Activated naive CD4-positive, alpha-beta T cell treated with anti-CD3 and anti-CD28 coated beads, Interleukin-2, amount 10 ng/mL, durations not matched to agents 7 days and 5 days (primary cell): Measurements from ENCODE around the gene ADCY5.

Experiments used
- CTCF ChIA-PET: fragments of 350-600 bp; sonication (Branson Sonifier 250); formaldehyde crosslinking; loops from one replicate; lab custom pipeline; 2021; ENCODE audit warnings: antibody characterized with exemption; lab: Charles Lee
- DNase-seq: peaks from one replicate; pipeline ENCODE4 v3.0.0-alpha.2; 2020
- H3K27ac Mint-ChIP-seq: one replicate; pipeline ENCODE4 v1.8.0; 2021; ENCODE audit warnings: mild to moderate bottlenecking, moderate library complexity, mixed read lengths
- H3K27me3 Mint-ChIP-seq: one replicate; pipeline ENCODE4 v1.8.0; 2021; ENCODE audit warnings: mild to moderate bottlenecking, mixed read lengths
- H3K36me3 Mint-ChIP-seq: one replicate; pipeline ENCODE4 v1.8.0; 2021; ENCODE audit warnings: mixed read lengths
- H3K4me1 Mint-ChIP-seq: one replicate; pipeline ENCODE4 v1.8.0; 2021; ENCODE audit warnings: mixed read lengths
- H3K4me3 Mint-ChIP-seq: one replicate; pipeline ENCODE4 v1.8.0; 2021; ENCODE audit warnings: mild to moderate bottlenecking, moderate library complexity, mixed read lengths
- H3K9me3 Mint-ChIP-seq: one replicate; pipeline ENCODE4 v1.8.0; 2021; ENCODE audit warnings: mixed read lengths

ADCY5 gene

GRCh38 chr3:123447749-123448517 is 957 bp downstream of the ADCY5 start:
- Mint-ChIP-seq H3K4me3 (no peak overlapping the region), H3K27me3 (peaks cover 90% of the 10 kb centered on the region), H3K36me3 (no peaks in the 10 kb centered on the region), H3K9me3 (no peaks in the 10 kb centered on the region), H3K27ac (no peak overlapping the region), H3K4me1 (peaks cover 4% of the 10 kb centered on the region)
- CTCF ChIA-PET, result interaction anchor here (1.1 to 3.3 kb wide), 2 partner anchors 43 to 111 kb away, joined by 3 to 19 read pairs; no protein-coding TSS in a partner anchor
- DNase-seq, result peak; percentile 57

GRCh38 chr3:123447416-123447748 is 1.5 kb downstream of the ADCY5 start:
- no peak for DNase-seq
- peaks cover 4% of the 10 kb centered on the region for H3K4me1 Mint-ChIP-seq
- CTCF ChIA-PET, result interaction anchor here (1.1 to 3.3 kb wide), 4 partner anchors 43 to 112 kb away, joined by 3 to 19 read pairs (median 3); no protein-coding TSS in a partner anchor
- H3K4me3 Mint-ChIP-seq, result no peak overlapping the region
- no peaks in the 10 kb centered on the region for H3K36me3 Mint-ChIP-seq
- no peaks in the 10 kb centered on the region for H3K9me3 Mint-ChIP-seq
- peaks cover 94% of the 10 kb centered on the region for H3K27me3 Mint-ChIP-seq
- no peak overlapping the region for H3K27ac Mint-ChIP-seq

GRCh38 chr3:123446610-123447109 is 2.2 kb downstream of the ADCY5 start:
- Mint-ChIP-seq H3K27me3 (peaks cover 88% of the 10 kb centered on the region), H3K27ac (no peak overlapping the region), H3K36me3 (no peaks in the 10 kb centered on the region), H3K9me3 (no peaks in the 10 kb centered on the region), H3K4me1 (peaks cover 4% of the 10 kb centered on the region), H3K4me3 (peak overlapping the region; percentile 27)
- CTCF ChIA-PET, result interaction anchor here (1.1 to 3.3 kb wide), 4 partner anchors 44 to 113 kb away, joined by 3 to 19 read pairs (median 3); no protein-coding TSS in a partner anchor
- DNase-seq, result no peak

- H3K27ac Mint-ChIP-seq, result no peak overlapping the region
- CTCF ChIA-PET, result interaction anchor here (1.1 to 3.3 kb wide), 3 partner anchors 47 to 113 kb away, joined by 3 to 19 read pairs (median 3); no protein-coding TSS in a partner anchor
- H3K4me3 Mint-ChIP-seq, result no peak overlapping the region
- peaks cover 4% of the 10 kb centered on the region for H3K4me1 Mint-ChIP-seq
- no peaks in the 10 kb centered on the region for H3K36me3 Mint-ChIP-seq
- H3K27me3 Mint-ChIP-seq, result peaks cover 83% of the 10 kb centered on the region
- no peak for DNase-seq
- no peaks in the 10 kb centered on the region for H3K9me3 Mint-ChIP-seq
These were observed 2.7 kb downstream of the ADCY5 start for GRCh38 chr3:123446210-123446609.

- no peak overlapping the region for H3K27ac Mint-ChIP-seq
- no peak for DNase-seq
- H3K36me3 Mint-ChIP-seq, result no peaks in the 10 kb centered on the region
- CTCF ChIA-PET, result interaction anchor here (0.8 to 3.3 kb wide), 4 partner anchors 106 to 119 kb away, joined by 3 to 19 read pairs (median 4); no protein-coding TSS in a partner anchor
- H3K9me3 Mint-ChIP-seq, result no peaks in the 10 kb centered on the region
- no peak overlapping the region for H3K4me3 Mint-ChIP-seq
- peaks cover 79% of the 10 kb centered on the region for H3K27me3 Mint-ChIP-seq
- H3K4me1 Mint-ChIP-seq, result peaks cover 4% of the 10 kb centered on the region
These were observed 3.2 kb downstream of the ADCY5 start for GRCh38 chr3:123445702-123446101.

- no peak overlapping the region for H3K4me3 Mint-ChIP-seq
- CTCF ChIA-PET, result interaction anchor here (0.9 kb wide), 1 partner anchor 107 kb away, joined by 3 read pairs; no protein-coding TSS in a partner anchor
- no peak for DNase-seq
- no peaks in the 10 kb centered on the region for H3K36me3 Mint-ChIP-seq
- no peak overlapping the region for H3K27ac Mint-ChIP-seq
- H3K27me3 Mint-ChIP-seq, result peaks cover 74% of the 10 kb centered on the region
- H3K9me3 Mint-ChIP-seq, result no peaks in the 10 kb centered on the region
- H3K4me1 Mint-ChIP-seq, result peaks cover 2% of the 10 kb centered on the region
These were observed 4.1 kb downstream of the ADCY5 start for GRCh38 chr3:123444744-123445143.

- Mint-ChIP-seq H3K27ac (no peak overlapping the region), H3K4me1 (peaks cover 2% of the 10 kb centered on the region), H3K4me3 (no peak overlapping the region), H3K36me3 (no peaks in the 10 kb centered on the region), H3K9me3 (no peaks in the 10 kb centered on the region), H3K27me3 (peaks cover 67% of the 10 kb centered on the region)
- DNase-seq, result no peak
- CTCF ChIA-PET, result no interaction called here
These were observed 4.9 kb downstream of the ADCY5 start for GRCh38 chr3:123444023-123444422.

GRCh38 chr3:123442908-123443307 is 6.0 kb downstream of the ADCY5 start:
- peaks cover 56% of the 10 kb centered on the region for H3K27me3 Mint-ChIP-seq
- no peak for DNase-seq
- no peaks in the 10 kb centered on the region for H3K36me3 Mint-ChIP-seq
- no peak overlapping the region for H3K27ac Mint-ChIP-seq
- H3K9me3 Mint-ChIP-seq, result no peaks in the 10 kb centered on the region
- H3K4me3 Mint-ChIP-seq, result no peak overlapping the region
- H3K4me1 Mint-ChIP-seq, result peaks cover 2% of the 10 kb centered on the region
- CTCF ChIA-PET, result no interaction called here

- Mint-ChIP-seq H3K27ac (no peak overlapping the region), H3K4me1 (peaks cover 2% of the 10 kb centered on the region), H3K4me3 (no peak overlapping the region), H3K9me3 (no peaks in the 10 kb centered on the region), H3K27me3 (peaks cover 51% of the 10 kb centered on the region), H3K36me3 (no peaks in the 10 kb centered on the region)
- CTCF ChIA-PET, result no interaction called here
- DNase-seq, result no peak
These were observed 6.8 kb downstream of the ADCY5 start for GRCh38 chr3:123442125-123442524.

- Mint-ChIP-seq H3K27ac (no peak overlapping the region), H3K27me3 (peaks cover 33% of the 10 kb centered on the region), H3K4me1 (no peaks in the 10 kb centered on the region), H3K9me3 (no peaks in the 10 kb centered on the region), H3K4me3 (no peak overlapping the region), H3K36me3 (no peaks in the 10 kb centered on the region)
- CTCF ChIA-PET, result no interaction called here
- no peak for DNase-seq
These were observed 8.9 kb downstream of the ADCY5 start for GRCh38 chr3:123439806-123440580.

- Mint-ChIP-seq H3K27ac (no peak overlapping the region), H3K4me3 (no peak overlapping the region), H3K4me1 (no peaks in the 10 kb centered on the region), H3K27me3 (peaks cover 30% of the 10 kb centered on the region), H3K36me3 (no peaks in the 10 kb centered on the region), H3K9me3 (no peaks in the 10 kb centered on the region)
- DNase-seq, result no peak
- CTCF ChIA-PET, result no interaction called here
These were observed 15.9 kb downstream of the ADCY5 start for GRCh38 chr3:123432832-123433523.

- no peaks in the 10 kb centered on the region for H3K4me1 Mint-ChIP-seq
- CTCF ChIA-PET, result no interaction called here
- no peak overlapping the region for H3K27ac Mint-ChIP-seq
- no peak for DNase-seq
- peaks cover 26% of the 10 kb centered on the region for H3K27me3 Mint-ChIP-seq
- no peaks in the 10 kb centered on the region for H3K9me3 Mint-ChIP-seq
- H3K4me3 Mint-ChIP-seq, result no peak overlapping the region
- H3K36me3 Mint-ChIP-seq, result no peaks in the 10 kb centered on the region
These were observed 17.1 kb downstream of the ADCY5 start for GRCh38 chr3:123431658-123432324.

- CTCF ChIA-PET, result no interaction called here
These were observed 17.8 kb downstream of the ADCY5 start for GRCh38 chr3:123431007-123431657.

More at GRCh38 chr3:123431007-123431657, 17.8 kb downstream of the ADCY5 start:
- Mint-ChIP-seq H3K9me3 (no peaks in the 10 kb centered on the region), H3K4me1 (no peaks in the 10 kb centered on the region), H3K27ac (no peak overlapping the region), H3K36me3 (no peaks in the 10 kb centered on the region), H3K4me3 (no peak overlapping the region), H3K27me3 (peaks cover 25% of the 10 kb centered on the region)
- DNase-seq, result no peak
